Loucy (cell line): ENCODE results near the gene AGXT2.

Experiments
- EZH2phosphoT487 ChIP-seq: fragments of 200-600 bp; IDR thresholded peaks from 2 replicates; pipeline ENCODE4 v1.6.1; 2018; ENCODE audit warnings: antibody characterized with exemption, mild to moderate bottlenecking, moderate library complexity, borderline replicate concordance
- TF ChIP-seq, protein P1 (sequence below): fragments of 200-600 bp; sonication (generic); conservative IDR thresholded peaks from 2 replicates; pipeline ENCODE4 v1.5.1; 2014; ENCODE audit warnings: mild to moderate bottlenecking, antibody characterized with exemption, low read length

GRCh38 chr5:35015063-35015462 is 32.7 kb downstream of the AGXT2 start:
- TF ChIP-seq, protein P1, sequence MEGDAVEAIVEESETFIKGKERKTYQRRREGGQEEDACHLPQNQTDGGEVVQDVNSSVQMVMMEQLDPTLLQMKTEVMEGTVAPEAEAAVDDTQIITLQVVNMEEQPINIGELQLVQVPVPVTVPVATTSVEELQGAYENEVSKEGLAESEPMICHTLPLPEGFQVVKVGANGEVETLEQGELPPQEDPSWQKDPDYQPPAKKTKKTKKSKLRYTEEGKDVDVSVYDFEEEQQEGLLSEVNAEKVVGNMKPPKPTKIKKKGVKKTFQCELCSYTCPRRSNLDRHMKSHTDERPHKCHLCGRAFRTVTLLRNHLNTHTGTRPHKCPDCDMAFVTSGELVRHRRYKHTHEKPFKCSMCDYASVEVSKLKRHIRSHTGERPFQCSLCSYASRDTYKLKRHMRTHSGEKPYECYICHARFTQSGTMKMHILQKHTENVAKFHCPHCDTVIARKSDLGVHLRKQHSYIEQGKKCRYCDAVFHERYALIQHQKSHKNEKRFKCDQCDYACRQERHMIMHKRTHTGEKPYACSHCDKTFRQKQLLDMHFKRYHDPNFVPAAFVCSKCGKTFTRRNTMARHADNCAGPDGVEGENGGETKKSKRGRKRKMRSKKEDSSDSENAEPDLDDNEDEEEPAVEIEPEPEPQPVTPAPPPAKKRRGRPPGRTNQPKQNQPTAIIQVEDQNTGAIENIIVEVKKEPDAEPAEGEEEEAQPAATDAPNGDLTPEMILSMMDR, result no peak
- no peak for TF ChIP-seq EZH2phosphoT487
